ENCODE measurements around the gene CDH9. TPM values are rescaled to one million over a fixed set of nuclear protein-coding genes. Genes with fewer than 3 reads are reported as not detected.

CDH9 gene
- total and polyA plus RNA-seq, 2 of the 13 experiments (the other 11 are each of a cell fraction or from before 2014, with no cell fraction given) = 0.03 to 0.24 TPM

- TF ChIP-seq ZNF124 (CRISPR knock-in tag; IDR thresholded peaks at IDR 0.05) = no peak
- TF ChIP-seq, protein P1, sequence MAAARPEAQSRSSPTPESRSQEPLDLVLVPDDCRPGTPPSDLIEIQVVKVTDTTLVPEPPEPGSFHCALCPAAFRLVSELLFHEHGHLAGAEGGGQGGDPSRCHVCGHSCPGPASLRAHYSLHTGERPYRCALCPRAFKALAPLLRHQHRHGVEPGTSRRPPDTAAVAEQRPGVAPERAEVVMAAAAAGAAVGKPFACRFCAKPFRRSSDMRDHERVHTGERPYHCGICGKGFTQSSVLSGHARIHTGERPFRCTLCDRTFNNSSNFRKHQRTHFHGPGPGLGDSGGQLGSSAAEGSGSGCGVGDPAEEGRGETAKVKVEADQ (CRISPR knock-in tag; IDR thresholded peaks at IDR 0.05; ENCODE audit: borderline replicate concordance) = no peak
- no peak for TF ChIP-seq ZNF430 (CRISPR knock-in tag; IDR thresholded peaks at IDR 0.05)
- TF ChIP-seq FOXK2 (IDR thresholded peaks at IDR 0.05) = no peak
Observed at GRCh38 chr5:27021471-27021870, 16.9 kb downstream of the CDH9 start (continued).

- no TSS peak for BruUV-seq (replicated peaks)
- H3K4me3 ChIP-seq (replicated peaks in 1 of 3; ENCODE audit: insufficient read depth in 1 of 3, low read depth in 2 of 3, low read length in 3 of 3) = no peak overlapping the region
- WGBS (ENCODE audit: low lambda C conversion rate) = 6% methylated on average over 1 of the region's 1 CpG
- H3K36me3 ChIP-seq (replicated peaks in 1 of 2; ENCODE audit: control insufficient read depth in 1 of 2, insufficient read depth in 2 of 2, low read length in 2 of 2) = no peaks in the 10 kb centered on the region
- no peak for FAIRE-seq
- in situ Hi-C loops (cut with HindIII; ENCODE audit: extremely low pct_ligation_motif_present, low pct_unique_long_range_greater_than_20kb) (loop anchor here (25.0 kb wide), 1 partner anchor 991 kb away; no protein-coding TSS in a partner anchor), intact Hi-C loops (cut with micrococcal nuclease; ENCODE audit: unreplicated experiment) (loop anchor here (1.0 kb wide), 1 partner anchor 994 kb away; no protein-coding TSS in a partner anchor)
- H3K27me3 ChIP-seq (ENCODE audit: control insufficient read depth in 1 of 2, insufficient read depth in 2 of 2, low read length in 2 of 2) = no peaks in the 10 kb centered on the region
- H3K79me2 ChIP-seq (ENCODE audit: insufficient read depth, low read length) = no peaks in the 10 kb centered on the region
- H3K9ac ChIP-seq (ENCODE audit: insufficient read depth, low read depth, low read length) = no peak overlapping the region
- H3K27ac ChIP-seq (ENCODE audit: extremely low read length, insufficient read depth, low read length) = no peak overlapping the region
- H3K4me2 ChIP-seq (ENCODE audit: low read depth, low read length) = no peak overlapping the region
- no peaks in the 10 kb centered on the region for H4K20me1 ChIP-seq (ENCODE audit: insufficient read depth, low read length)
- peak; percentile 2 for DNase-seq (ENCODE audit: low spot score)
- ATAC-seq = no peak
- H2AFZ ChIP-seq (ENCODE audit: low read length) = no peak overlapping the region
- TF ChIP-seq SMARCE1 (IDR thresholded peaks at IDR 0.05; ENCODE audit: borderline replicate concordance) = no peak
- TF ChIP-seq, protein P2, sequence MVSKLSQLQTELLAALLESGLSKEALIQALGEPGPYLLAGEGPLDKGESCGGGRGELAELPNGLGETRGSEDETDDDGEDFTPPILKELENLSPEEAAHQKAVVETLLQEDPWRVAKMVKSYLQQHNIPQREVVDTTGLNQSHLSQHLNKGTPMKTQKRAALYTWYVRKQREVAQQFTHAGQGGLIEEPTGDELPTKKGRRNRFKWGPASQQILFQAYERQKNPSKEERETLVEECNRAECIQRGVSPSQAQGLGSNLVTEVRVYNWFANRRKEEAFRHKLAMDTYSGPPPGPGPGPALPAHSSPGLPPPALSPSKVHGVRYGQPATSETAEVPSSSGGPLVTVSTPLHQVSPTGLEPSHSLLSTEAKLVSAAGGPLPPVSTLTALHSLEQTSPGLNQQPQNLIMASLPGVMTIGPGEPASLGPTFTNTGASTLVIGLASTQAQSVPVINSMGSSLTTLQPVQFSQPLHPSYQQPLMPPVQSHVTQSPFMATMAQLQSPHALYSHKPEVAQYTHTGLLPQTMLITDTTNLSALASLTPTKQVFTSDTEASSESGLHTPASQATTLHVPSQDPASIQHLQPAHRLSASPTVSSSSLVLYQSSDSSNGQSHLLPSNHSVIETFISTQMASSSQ (IDR thresholded peaks at IDR 0.05; ENCODE audit: low read depth) = no peak
- TF ChIP-seq, protein P2 (CRISPR knock-in tag; IDR thresholded peaks at IDR 0.05; ENCODE audit: borderline replicate concordance) = no peak
- TF ChIP-seq ZHX1 (CRISPR knock-in tag; IDR thresholded peaks at IDR 0.05; ENCODE audit: low read depth) = no peak
- no peak for TF ChIP-seq ZNF367 (CRISPR knock-in tag; IDR thresholded peaks at IDR 0.05; ENCODE audit: borderline replicate concordance)
- TF ChIP-seq, protein P3, sequence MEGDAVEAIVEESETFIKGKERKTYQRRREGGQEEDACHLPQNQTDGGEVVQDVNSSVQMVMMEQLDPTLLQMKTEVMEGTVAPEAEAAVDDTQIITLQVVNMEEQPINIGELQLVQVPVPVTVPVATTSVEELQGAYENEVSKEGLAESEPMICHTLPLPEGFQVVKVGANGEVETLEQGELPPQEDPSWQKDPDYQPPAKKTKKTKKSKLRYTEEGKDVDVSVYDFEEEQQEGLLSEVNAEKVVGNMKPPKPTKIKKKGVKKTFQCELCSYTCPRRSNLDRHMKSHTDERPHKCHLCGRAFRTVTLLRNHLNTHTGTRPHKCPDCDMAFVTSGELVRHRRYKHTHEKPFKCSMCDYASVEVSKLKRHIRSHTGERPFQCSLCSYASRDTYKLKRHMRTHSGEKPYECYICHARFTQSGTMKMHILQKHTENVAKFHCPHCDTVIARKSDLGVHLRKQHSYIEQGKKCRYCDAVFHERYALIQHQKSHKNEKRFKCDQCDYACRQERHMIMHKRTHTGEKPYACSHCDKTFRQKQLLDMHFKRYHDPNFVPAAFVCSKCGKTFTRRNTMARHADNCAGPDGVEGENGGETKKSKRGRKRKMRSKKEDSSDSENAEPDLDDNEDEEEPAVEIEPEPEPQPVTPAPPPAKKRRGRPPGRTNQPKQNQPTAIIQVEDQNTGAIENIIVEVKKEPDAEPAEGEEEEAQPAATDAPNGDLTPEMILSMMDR (CRISPR knock-in tag; IDR thresholded peaks at IDR 0.05) = peak; percentile 33
- no peak for TF ChIP-seq CREM (IDR thresholded peaks at IDR 0.05)
- TF ChIP-seq CREM (CRISPR knock-in tag; IDR thresholded peaks at IDR 0.05) = no peak
- peak; percentile 60 for TF ChIP-seq STAG1 (CRISPR knock-in tag; IDR thresholded peaks at IDR 0.05)
- TF ChIP-seq SRSF9 (IDR thresholded peaks at IDR 0.05; ENCODE audit: borderline replicate concordance, insufficient read depth, low read depth, low read length, poor library complexity, severe bottlenecking) = no peak
- no peaks in the 10 kb centered on the region for H3K9me3 ChIP-seq (ENCODE audit: low read length)
- CTCF ChIA-PET (ENCODE audit: low intra/inter-chr PET ratio, low total read pairs) = no interaction called here
- H3K4me1 ChIP-seq (ENCODE audit: insufficient read depth, low read length) = no peaks in the 10 kb centered on the region
- POLR2A ChIA-PET = no interaction called here
Observed at GRCh38 chr5:27020973-27021372, 17.4 kb downstream of the CDH9 start.

Measured in HepG2 (cell line).